Small intestine (tissue), 7 donors: ENCODE results near the gene PKN1. TPM values are rescaled to one million over a fixed set of nuclear protein-coding genes. Genes with fewer than 3 reads are reported as not detected.

ENCODE experiments used
- DNase-seq, 2 donors: peaks; one replicate each; pipeline versions ENCODE4 v3.0.0 to v3.0.0-alpha.2; 2013
- FAIRE-seq: peaks from 2 replicates; lab custom pipeline; 2012; peaks lifted over from hg19 to GRCh38; lab: Jason Lieb, UNC
- H3K27ac ChIP-seq, 3 donors: one replicate each; pipeline ENCODE4 v1.5.1; 2013; ENCODE audit warnings: low read length in 2 of 3, mild to moderate bottlenecking in 2 of 3, control low read depth in 1 of 3, inconsistent platforms in 1 of 3, low read depth in 1 of 3, moderate library complexity in 1 of 3
- H3K27me3 ChIP-seq, 3 donors: one replicate each; pipeline ENCODE4 v1.6.1; 2013; ENCODE audit warnings: low read length in 3 of 3, inconsistent platforms in 1 of 3; ENCODE audit not compliant: control insufficient read depth in 3 of 3, insufficient read depth in 3 of 3
- H3K36me3 ChIP-seq, 3 donors: one replicate each; pipeline ENCODE4 v1.6.1; 2013; ENCODE audit warnings: low read length in 3 of 3, inconsistent platforms in 1 of 3, low read depth in 1 of 3, mild to moderate bottlenecking in 1 of 3, moderate library complexity in 1 of 3; ENCODE audit not compliant: control insufficient read depth in 3 of 3, insufficient read depth in 2 of 3
- H3K4me1 ChIP-seq, 3 donors: one replicate each; pipeline ENCODE4 v1.6.1; 2013; ENCODE audit warnings: low read length in 2 of 3, inconsistent platforms in 1 of 3, low read depth in 1 of 3, mild to moderate bottlenecking in 1 of 3, moderate library complexity in 1 of 3; ENCODE audit not compliant: control insufficient read depth in 3 of 3, insufficient read depth in 2 of 3
- H3K4me3 ChIP-seq, 3 donors: one replicate each; pipeline ENCODE4 v1.5.1; 2013; ENCODE audit warnings: low read length in 3 of 3, control low read depth in 1 of 3, inconsistent platforms in 1 of 3, low read depth in 1 of 3, mild to moderate bottlenecking in 1 of 3, moderate library complexity in 1 of 3
- H3K9me3 ChIP-seq, 2 donors: one replicate each; pipeline ENCODE4 v1.6.1; 2013; ENCODE audit warnings: low read depth in 1 of 2, low read length in 1 of 2; ENCODE audit not compliant: control insufficient read depth in 2 of 2, insufficient read depth in 1 of 2
- WGBS, 3 donors: extraction: QIAGEN DNeasy Blood & Tissue Kit; methylation state at CpG; one replicate each; pipeline ENCODE4 v1.1.7; 2013; 5-methylcytosine and 5-hydroxymethylcytosine counted together
- polyA plus RNA-seq, 4 donors: library from polyadenylated mRNA; stranded (reverse) in 3 of 4; unstranded in 1 of 4; fragments of 200-250 nt in 3 of 4; fragments of 120-200 nt in 1 of 4; gene quantifications; one replicate each; pipeline versions ENCODE4 v1.2.1 to v1.2.3, GENCODE V29; 2013
- donor health status: healthy with polysubstance abuse.
- donor health status: control.
- donor health status: control.
- donor health status: Bipolar disorder and iron deficiency.
- donor health status: healthy.

PKN1 gene
- polyA plus RNA-seq, 4 donors: 8.9 to 65.3 (median 31.4) TPM

DNA sequence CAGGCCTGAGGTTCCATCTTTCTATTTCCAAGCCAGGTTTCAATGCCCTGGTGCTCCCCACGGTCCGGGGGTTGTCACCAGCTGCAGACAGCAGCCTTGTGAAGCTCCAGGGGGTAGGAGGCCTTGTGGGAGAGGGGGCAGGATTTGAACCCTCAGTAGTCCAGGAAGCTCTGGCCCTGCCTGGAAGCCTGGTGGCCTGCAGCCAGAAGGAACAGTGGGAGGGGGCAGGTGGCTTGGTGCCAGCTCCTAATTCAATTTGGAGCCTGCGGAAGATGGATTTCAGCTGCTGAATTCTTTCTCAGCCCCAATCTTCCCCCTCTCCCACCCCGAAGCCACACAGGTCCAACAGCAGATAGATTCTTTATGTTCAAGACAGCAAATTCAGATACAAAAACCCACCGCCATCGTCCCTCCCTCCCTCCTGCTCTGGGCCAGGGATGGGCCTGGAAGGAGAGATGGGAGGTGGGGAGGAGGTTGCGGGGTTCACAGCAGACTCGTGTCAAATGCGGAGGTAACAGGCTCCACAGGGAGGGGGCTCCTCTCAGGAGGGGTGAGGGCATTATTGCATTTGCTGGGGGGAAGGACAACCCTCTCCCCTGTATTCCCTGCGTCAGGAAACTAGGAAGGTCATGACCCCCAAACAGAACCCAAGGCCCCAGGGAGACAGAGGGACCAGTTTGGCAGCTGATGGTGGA is 44.5 kb downstream of the PKN1 start:
- FAIRE-seq (no peak), DNase-seq (peak in 1 of 2 donors; percentile 20)
- Histone ChIP-seq H3K4me1 (peaks cover 0 to 15% (median 2%) of the 10 kb centered on the region in 3 donors), H3K27ac (peak overlapping the region in 1 of 3 donors; percentile 33), H3K27me3 (peaks cover 5 to 25% (median 12%) of the 10 kb centered on the region in 3 donors), H3K36me3 (peaks cover 3 to 52% (median 3%) of the 10 kb centered on the region in 3 donors), H3K9me3 (no peaks in the 10 kb centered on the region), H3K4me3 (no peak overlapping the region)
- 63 to 81% (median 74%) methylated on average over 9 to 10 of the region's 10 CpGs for WGBS, 3 donors

DNA sequence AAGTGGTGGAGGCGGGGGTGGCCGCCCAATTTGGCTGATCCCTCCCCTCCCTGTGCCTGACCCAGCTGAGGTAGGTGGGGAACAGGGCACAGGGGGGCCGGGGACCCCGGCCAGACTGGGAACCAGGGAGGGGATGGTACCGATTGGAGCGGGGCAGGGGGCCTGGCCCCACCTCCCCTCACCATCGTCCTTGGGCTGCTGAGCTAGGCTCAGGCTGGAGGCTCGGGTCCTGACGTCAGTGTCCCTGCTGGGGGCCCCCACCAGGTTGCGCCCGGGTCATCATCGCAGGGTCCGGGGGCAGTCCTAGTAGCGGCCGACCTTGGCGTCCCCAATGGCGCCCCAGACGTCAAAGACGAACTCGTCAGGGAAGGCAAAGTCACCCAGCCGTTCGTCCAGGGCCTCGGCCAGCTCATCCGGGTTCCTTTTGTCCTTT is 45.0 kb downstream of the PKN1 start:
- Histone ChIP-seq H3K27ac (peak overlapping the region in 1 of 3 donors; percentile 22), H3K4me3 (no peak overlapping the region), H3K9me3 (no peaks in the 10 kb centered on the region), H3K4me1 (peaks cover 0 to 12% (median 0%) of the 10 kb centered on the region in 3 donors), H3K36me3 (peaks cover 3 to 57% (median 3%) of the 10 kb centered on the region in 3 donors), H3K27me3 (peaks cover 3 to 20% (median 12%) of the 10 kb centered on the region in 3 donors)
- no peak for FAIRE-seq
- no peak for DNase-seq
- WGBS, 3 donors: 78 to 90% (median 88%) methylated on average over 21 to 24 of the region's 24 CpGs

DNA sequence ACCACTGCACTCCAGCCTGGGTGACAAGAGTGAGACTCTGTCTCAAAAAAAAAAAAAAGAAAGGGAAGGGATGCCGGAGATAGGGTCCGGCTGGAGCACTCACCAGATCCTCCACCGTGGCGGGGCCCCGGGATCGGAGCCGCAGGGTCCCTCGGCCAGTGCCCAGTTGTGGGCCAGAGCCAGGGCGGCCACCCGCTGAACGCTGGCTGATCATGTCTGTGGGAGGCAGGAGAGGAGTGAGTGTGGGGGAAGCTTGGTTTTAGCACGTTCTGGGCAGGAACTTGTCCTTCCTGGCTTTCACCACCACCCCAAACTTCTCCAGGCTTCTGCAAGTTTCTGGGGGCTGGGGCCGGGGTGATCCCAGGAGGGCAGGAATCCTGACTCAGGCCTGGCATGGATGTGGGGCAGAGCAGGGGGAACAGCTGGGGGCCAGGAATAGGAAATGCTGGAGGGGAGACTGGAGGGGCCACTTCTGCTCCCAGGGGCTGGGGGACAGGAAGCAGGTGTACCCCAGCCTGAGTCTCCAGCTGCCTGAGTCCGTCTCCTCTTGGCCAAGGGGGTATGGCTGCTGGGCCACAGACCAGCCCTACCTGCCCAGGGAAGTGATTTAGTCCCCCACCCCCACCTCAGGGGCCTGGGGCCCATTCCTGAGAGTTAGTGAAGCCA is 46.3 kb downstream of the PKN1 start:
- DNase-seq (no peak), FAIRE-seq (no peak)
- Histone ChIP-seq H3K27me3 (peaks cover 0 to 14% (median 5%) of the 10 kb centered on the region in 3 donors), H3K27ac (no peak overlapping the region), H3K4me1 (peaks cover 0 to 12% (median 0%) of the 10 kb centered on the region in 3 donors), H3K4me3 (no peak overlapping the region), H3K36me3 (peaks cover 3 to 66% (median 3%) of the 10 kb centered on the region in 3 donors), H3K9me3 (no peaks in the 10 kb centered on the region)
- 86 to 96% (median 93%) methylated on average over 12 to 14 of the region's 14 CpGs for WGBS, 3 donors

DNA sequence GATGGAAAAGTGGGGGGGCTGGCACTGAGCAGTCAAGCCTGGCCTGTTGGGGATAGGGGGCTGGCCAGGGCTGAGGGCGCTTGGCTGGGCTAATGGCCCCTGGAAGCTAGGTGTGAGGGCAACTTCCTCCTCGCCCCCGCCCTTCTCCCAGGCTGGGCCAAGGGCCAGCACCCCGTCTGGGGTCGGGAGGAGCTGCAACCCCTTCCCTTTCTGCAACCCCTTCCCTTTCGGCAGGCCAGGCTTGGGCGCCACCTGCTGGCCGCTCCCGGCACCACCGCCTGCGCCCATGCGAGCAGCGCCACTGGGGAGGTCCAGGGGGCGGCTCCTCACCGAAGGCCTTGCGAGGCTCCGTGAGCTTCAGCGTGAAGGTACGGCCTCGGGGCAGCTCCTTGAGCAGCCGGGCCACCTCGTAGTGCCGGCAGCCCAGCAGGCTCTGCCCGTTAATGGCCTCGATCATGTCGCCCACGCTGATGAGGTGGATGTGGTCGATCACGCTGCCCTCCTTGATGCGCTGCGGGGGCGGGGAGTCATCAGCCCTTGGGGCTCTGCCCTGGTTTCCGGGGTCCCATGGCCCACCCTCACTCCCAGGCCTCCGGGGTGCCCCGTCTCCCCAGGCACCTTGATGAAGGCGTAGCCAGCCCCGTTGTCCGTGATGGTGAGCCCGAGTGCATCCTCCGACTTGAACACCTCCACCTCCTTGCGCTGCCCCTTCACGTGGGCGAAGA is 47.0 kb downstream of the PKN1 start:
- Histone ChIP-seq H3K4me3 (no peak overlapping the region), H3K36me3 (peaks cover 3 to 72% (median 3%) of the 10 kb centered on the region in 3 donors), H3K9me3 (no peaks in the 10 kb centered on the region), H3K4me1 (peaks cover 0 to 6% (median 0%) of the 10 kb centered on the region in 3 donors), H3K27ac (no peak overlapping the region), H3K27me3 (peaks cover 0 to 7% (median 0%) of the 10 kb centered on the region in 3 donors)
- peak in 1 of 2 donors; percentile 51 for DNase-seq
- no peak for FAIRE-seq
- WGBS, 3 donors: 59 to 73% (median 65%) methylated on average over 34 to 43 of the region's 43 CpGs

DNA sequence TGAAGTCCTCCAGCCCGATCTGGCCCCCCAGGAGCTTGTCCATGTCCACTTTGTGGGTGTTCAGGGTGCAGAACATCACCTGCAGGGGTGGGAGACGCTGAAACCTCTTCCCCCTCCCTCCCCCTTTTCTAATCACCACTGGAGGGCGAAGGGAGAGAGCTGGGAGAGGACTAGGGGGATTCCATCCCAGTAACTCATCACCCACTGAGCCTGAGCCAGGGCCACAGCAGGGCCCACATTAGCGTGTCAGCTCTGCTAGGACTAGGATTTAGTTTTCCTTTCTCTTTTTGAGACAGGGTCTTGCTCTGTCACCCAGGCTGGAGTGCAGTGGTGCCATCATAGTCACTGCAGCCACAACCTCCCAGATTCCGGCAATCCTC is 47.6 kb downstream of the PKN1 start:
- no peak overlapping the region for H3K27ac ChIP-seq
- DNase-seq: no peak
- peaks cover 0 to 1% (median 0%) of the 10 kb centered on the region in 3 donors for H3K27me3 ChIP-seq
- H3K4me1 ChIP-seq: peaks cover 0 to under 1% (median 0%) of the 10 kb centered on the region in 3 donors
- no peaks in the 10 kb centered on the region for H3K9me3 ChIP-seq
- WGBS, 3 donors: 74 to 81% (median 76%) methylated on average over 4 to 5 of the region's 5 CpGs
- no peak for FAIRE-seq
- H3K36me3 ChIP-seq: peaks cover 3 to 76% (median 3%) of the 10 kb centered on the region in 3 donors
- H3K4me3 ChIP-seq: no peak overlapping the region

DNA sequence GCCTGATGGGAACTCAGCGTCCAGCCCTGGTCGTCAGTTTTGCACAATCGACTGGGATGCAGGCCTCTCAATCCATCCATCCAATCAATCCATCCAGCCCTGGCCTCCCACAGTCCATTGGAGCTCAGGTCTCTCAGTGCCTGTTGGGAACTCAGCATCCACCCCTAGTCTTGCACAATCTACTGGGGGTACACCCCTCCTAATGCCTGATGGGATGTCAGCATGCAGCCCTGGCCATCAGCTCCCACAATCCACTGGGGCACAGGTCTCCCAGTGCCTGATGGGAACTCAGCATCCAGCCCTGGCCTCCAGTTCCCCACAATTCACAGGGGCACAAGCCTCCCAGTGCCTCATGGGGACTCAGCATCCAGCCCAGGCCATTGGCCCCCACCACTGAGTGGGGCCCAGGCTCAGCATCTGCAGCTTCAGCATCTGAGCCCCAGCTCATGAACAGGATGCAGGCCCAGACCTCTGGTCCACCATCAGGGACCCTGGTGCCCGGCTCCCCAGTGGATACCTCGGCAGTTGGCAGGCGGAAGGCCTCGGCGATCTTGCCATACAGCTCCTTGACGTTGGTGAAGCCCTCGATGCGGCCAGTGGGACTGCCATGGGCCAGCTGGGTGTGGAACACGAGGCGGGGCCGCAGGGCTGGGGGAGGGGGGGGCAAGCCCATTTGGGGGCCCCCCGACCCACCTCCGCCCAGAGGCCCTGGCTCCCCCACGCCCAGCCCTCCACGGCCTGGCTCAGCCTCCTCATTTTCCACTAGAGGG is 49.3 kb downstream of the PKN1 start:
- FAIRE-seq (no peak), DNase-seq (no peak)
- peaks cover 3 to 83% (median 3%) of the 10 kb centered on the region in 3 donors for H3K36me3 ChIP-seq
- no peak overlapping the region for H3K27ac ChIP-seq
- H3K27me3 ChIP-seq: no peaks in the 10 kb centered on the region
- H3K9me3 ChIP-seq: no peaks in the 10 kb centered on the region
- no peak overlapping the region for H3K4me3 ChIP-seq
- WGBS, 3 donors: 88 to 97% (median 92%) methylated on average over 12 to 18 of the region's 18 CpGs
- H3K4me1 ChIP-seq: no peaks in the 10 kb centered on the region

DNA sequence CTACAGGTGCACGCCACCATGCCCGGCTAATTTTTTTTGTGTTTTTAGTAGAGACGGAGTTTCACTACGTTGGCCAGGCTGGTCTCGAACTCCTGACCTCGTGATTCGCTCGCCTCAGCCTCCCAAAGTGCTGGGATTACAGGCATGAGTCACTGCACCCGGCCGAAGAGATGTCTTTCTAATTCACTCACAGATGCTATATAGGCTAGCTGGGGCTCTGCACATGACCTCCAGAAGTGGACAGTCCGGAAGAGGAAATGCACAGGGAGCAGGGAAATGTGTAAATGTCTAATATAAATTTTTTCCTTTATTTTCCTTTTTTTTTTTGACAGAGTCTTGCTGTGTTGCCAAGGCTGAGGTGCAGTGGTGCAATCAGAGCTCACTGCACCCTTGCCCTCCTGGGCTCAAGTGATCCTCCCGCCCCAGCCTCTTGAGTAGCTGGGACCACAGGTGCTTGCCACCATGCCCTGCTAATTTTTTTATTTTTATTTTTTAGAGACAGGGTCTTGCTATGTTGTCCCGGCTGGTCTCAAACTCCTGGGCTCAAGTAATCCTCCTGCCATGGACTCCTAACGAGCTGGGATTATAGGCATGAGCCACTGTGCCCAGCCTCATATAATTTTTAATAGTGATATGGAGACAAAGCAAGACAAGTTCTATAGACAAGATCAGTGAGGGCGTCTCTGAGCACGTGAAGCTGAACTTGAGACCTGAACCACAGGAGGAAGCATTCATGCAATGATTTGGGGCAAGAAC is 54.4 kb downstream of the PKN1 start:
- Histone ChIP-seq H3K36me3 (peaks cover 0 to 77% (median 2%) of the 10 kb centered on the region in 3 donors), H3K4me3 (no peak overlapping the region), H3K27me3 (no peaks in the 10 kb centered on the region), H3K9me3 (no peaks in the 10 kb centered on the region), H3K4me1 (no peaks in the 10 kb centered on the region), H3K27ac (no peak overlapping the region)
- DNase-seq (no peak), FAIRE-seq (no peak)
- 92 to 97% (median 95%) methylated on average over 16 of the region's 16 CpGs for WGBS, 3 donors
